GM13977 (cell line): Measurements from ENCODE around the gene TMEM252.

Source experiments
- DNase-seq: peaks from one replicate; pipeline ENCODE4 v3.0.0; 2012; ENCODE audit warnings: low spot score
- in situ Hi-C: fragments of 300-500 bp; cut with MboI; formaldehyde crosslinking; loops from one replicate; pipeline ENCODE4 v1.12.0; 2022; ENCODE audit warnings: low sequenced_read_pairs, low pct_unique_long_range_greater_than_20kb, mixed read lengths, inconsistent platforms; ENCODE audit not compliant: unreplicated experiment
- TF ChIP-seq, protein P1 (sequence below): IDR thresholded peaks from 2 replicates; pipeline ENCODE4 v1.5.1; 2012; ENCODE audit warnings: mild to moderate bottlenecking, control low read depth; ENCODE audit not compliant: insufficient read depth; ENCODE audit errors: extremely low read depth, missing control alignments

Gene TMEM252

DNA sequence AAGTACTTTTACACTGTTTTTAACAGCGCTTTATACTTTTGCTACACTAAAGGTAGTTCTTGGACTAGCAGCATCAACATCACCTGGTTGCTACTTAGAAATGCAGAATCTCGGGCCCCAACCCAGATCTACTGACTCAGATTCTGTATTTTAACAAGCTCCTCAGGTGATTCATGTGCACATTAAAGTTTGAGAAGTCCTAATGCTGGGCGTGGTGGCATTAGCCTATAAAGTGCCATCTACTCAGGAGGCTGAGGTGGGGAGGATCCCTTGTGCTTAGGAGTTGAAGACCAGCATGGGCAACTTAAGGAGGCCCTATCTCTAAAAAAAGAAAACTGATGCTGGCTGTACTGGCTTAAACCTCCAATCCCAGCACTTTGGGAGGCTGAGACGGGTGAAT lies 26.7 kb downstream of the TMEM252 start:
- in situ Hi-C loops: no loop called here
- TF ChIP-seq, protein P1, sequence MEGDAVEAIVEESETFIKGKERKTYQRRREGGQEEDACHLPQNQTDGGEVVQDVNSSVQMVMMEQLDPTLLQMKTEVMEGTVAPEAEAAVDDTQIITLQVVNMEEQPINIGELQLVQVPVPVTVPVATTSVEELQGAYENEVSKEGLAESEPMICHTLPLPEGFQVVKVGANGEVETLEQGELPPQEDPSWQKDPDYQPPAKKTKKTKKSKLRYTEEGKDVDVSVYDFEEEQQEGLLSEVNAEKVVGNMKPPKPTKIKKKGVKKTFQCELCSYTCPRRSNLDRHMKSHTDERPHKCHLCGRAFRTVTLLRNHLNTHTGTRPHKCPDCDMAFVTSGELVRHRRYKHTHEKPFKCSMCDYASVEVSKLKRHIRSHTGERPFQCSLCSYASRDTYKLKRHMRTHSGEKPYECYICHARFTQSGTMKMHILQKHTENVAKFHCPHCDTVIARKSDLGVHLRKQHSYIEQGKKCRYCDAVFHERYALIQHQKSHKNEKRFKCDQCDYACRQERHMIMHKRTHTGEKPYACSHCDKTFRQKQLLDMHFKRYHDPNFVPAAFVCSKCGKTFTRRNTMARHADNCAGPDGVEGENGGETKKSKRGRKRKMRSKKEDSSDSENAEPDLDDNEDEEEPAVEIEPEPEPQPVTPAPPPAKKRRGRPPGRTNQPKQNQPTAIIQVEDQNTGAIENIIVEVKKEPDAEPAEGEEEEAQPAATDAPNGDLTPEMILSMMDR: no peak
- no peak for DNase-seq

DNA sequence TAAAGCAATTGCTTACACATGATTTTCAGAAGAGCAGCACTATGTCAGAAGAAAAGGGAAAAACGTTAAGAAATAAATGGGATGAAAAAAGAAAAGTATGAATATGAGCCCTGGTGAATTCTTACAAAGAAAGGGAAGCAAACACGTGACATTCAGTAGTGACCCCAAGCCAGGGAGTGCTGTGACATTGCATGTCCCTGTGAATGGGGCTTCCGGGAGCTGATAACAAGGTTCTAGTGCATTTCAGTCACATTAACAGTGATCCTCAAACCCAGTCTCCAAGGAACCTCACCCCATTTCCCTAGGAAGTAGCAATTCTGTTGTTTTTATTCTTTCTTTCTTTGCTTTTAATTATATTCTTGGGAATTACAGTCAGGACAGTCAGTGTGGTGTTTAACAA lies 27.3 kb downstream of the TMEM252 start:
- DNase-seq: no peak
- TF ChIP-seq, protein P1: no peak
- in situ Hi-C loops: no loop called here

DNA sequence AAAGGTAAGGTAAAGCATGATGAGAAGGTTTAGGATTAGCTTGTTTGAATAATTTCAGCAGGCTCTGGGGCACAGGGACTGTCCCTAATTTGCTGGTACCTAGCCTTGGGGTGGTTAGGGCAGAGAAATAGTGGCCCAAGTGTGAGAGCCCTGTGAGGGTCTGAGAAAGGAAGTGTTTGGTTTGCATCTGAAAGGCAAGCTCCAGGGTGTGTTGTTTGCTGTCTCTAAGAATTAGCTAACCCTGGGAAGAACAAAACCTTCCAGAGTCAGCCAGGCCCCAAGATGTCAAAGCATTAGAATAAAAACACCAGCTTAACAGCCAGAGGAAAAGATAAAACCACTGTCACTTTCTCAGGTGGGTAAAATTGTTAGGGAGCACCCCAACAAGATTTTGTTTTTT lies 31.0 kb downstream of the TMEM252 start:
- DNase-seq: no peak
- in situ Hi-C loops: no loop called here
- TF ChIP-seq, protein P1: no peak

DNA sequence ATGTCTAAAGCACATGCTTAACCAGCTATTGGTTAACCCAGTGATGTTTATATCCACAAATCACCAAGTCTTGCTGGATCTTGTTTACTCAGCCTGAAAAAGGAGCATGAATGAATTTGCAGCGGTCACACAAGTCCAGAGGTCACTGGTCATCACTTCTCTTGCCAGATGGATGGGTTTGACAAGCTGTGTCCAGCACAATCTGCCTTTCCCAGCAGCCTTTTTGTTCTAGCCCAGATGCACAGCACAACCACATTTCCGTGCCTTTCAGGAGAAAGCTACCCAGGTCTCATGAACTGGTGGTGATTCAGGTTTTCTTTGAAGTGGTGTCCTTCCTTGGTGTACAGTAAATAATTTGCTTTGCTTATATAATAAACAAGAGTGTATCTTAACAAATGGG lies 32.1 kb downstream of the TMEM252 start:
- TF ChIP-seq, protein P1: no peak
- DNase-seq: no peak
- in situ Hi-C loops: no loop called here

DNA sequence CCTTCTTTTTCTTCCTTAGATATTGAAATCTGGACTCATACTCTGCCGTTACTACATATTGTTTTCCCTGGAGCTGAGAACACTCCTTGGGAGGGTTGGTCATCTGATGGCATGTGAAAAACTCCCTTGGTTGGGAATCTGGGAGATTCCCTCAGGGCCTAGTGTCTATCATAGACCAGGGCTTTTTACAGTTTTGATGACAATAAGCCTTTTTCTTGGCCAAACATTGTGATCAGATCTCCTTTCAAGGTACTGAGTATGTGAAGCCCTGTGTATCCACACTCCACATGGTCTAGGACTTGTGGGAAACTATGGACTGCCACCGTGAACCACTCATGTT lies 32.9 kb downstream of the TMEM252 start:
- in situ Hi-C loops: no loop called here
- TF ChIP-seq, protein P1: no peak

DNA sequence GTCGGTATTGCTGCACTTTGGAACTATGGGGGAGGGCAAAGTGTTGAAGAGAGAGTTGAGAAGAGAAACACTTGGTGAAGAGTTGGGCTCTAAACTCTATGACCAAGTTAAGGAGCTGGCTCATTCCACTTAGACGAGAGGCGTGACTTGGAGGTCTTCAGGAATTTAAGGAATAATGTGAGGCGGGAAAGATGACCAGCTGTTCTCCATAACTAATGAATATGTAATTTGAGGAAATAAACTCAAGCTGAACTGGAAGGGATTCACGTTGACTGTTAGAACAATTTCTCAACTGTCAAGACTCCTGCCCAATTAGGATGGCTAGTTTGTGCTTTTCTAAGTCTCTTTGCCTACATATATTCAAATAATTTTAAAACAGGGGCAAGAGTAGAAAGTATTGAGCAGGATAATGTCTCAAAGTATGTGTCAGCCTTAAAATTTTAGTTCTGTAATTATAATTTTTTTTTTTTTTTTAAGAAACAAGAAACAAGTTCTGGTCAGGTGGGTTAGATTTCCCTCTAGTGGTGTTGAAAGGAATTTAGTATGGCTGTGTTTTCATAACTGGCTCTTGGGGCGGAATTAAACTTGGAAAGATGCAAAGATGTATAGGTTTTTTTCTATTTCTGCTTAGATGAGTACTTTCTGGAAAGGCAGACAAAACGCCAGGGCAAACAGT lies 33.4 kb downstream of the TMEM252 start:
- in situ Hi-C loops: no loop called here
- TF ChIP-seq, protein P1: peak; percentile 54
- peak; percentile 31 for DNase-seq

More for the DNA sequence above, 32.9 kb downstream of the TMEM252 start:
- no peak for DNase-seq

DNA sequence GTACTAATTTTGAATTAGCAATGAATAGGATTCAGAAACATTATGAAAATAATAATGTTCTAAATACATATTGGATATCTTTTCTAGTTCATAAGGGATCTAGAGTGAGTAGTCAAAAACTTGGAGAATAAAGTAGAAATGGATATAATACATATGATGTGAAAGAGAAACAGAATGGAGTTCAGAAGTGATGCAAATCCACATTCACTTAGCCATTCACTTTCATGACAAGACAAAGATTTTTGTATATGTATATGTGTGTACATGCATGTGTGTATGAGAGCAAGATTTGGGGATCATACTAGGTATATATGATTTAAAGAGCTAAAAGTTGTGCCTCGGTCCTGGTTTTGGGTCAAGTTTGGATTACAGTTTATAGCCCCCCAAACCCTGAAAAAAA lies 34.1 kb downstream of the TMEM252 start:
- TF ChIP-seq, protein P1: no peak
- no peak for DNase-seq
- in situ Hi-C loops: no loop called here
